Measurements from ENCODE around the gene SLC35F4.

Gene SLC35F4

DNA sequence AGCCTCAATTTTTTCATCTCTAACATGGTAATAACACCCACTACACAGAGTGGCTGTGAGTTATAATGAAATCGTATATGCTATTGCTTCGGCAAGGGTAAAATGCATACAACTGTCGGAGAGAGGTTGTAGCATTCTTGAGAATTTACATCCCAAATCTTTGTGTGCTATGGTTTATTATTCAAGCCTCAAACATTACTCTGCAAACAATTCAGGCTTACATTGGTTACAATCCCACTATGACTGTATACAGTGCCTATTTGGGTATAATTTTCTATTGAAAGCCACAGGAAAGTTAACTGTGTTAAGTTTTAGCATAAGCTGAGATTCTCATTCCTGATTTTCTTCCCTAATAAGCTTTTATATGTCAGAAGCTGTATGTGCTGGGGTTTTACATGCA, 20.6 kb downstream of the SLC35F4 start:
- H3K27me3 ChIP-seq (replicated peaks; ENCODE audit: control insufficient read depth, insufficient read depth, low read length), result no peaks in the 10 kb centered on the region; the same call in 1 of the 2 replicates
- H3K36me3 ChIP-seq (ENCODE audit: control insufficient read depth, insufficient read depth, low read length), result no peaks in the 10 kb centered on the region
- no peak for DNase-seq (ENCODE audit: extremely low read depth, insufficient read length)
- TF ChIP-seq CTCF (IDR thresholded peaks at IDR 0.05; ENCODE audit: insufficient read depth, low read length, poor library complexity, severe bottlenecking), result no peak
- no peak overlapping the region for H3K4me3 ChIP-seq (replicated peaks; ENCODE audit: low read depth, low read length)

- Histone ChIP-seq H3K4me3 (replicated peaks; ENCODE audit: low read depth, low read length) (no peak overlapping the region), H3K27me3 (replicated peaks; ENCODE audit: control insufficient read depth, insufficient read depth, low read length) (no peaks in the 10 kb centered on the region; the same call in 1 of the 2 replicates), H3K36me3 (ENCODE audit: control insufficient read depth, insufficient read depth, low read length) (no peaks in the 10 kb centered on the region)
- no peak for DNase-seq (ENCODE audit: extremely low read depth, insufficient read length)
- TF ChIP-seq CTCF (IDR thresholded peaks at IDR 0.05; ENCODE audit: insufficient read depth, low read length, poor library complexity, severe bottlenecking), result no peak
Observed at GRCh38 chr14:57837267-57837666, 28.6 kb downstream of the SLC35F4 start.

GRCh38 chr14:57835766-57836165, 30.1 kb downstream of the SLC35F4 start:
- no peak for TF ChIP-seq CTCF (IDR thresholded peaks at IDR 0.05; ENCODE audit: insufficient read depth, low read length, poor library complexity, severe bottlenecking)
- DNase-seq (ENCODE audit: extremely low read depth, insufficient read length), result no peak
- Histone ChIP-seq H3K4me3 (replicated peaks; ENCODE audit: low read depth, low read length) (no peak overlapping the region), H3K27me3 (replicated peaks; ENCODE audit: control insufficient read depth, insufficient read depth, low read length) (no peaks in the 10 kb centered on the region; the same call in 1 of the 2 replicates), H3K36me3 (ENCODE audit: control insufficient read depth, insufficient read depth, low read length) (no peaks in the 10 kb centered on the region)

- no peak for DNase-seq (ENCODE audit: extremely low read depth, insufficient read length)
- no peak for TF ChIP-seq CTCF (IDR thresholded peaks at IDR 0.05; ENCODE audit: insufficient read depth, low read length, poor library complexity, severe bottlenecking)
- H3K27me3 ChIP-seq (replicated peaks; ENCODE audit: control insufficient read depth, insufficient read depth, low read length), result no peaks in the 10 kb centered on the region; the same call in 1 of the 2 replicates
- H3K4me3 ChIP-seq (replicated peaks; ENCODE audit: low read depth, low read length), result no peak overlapping the region
- H3K36me3 ChIP-seq (ENCODE audit: control insufficient read depth, insufficient read depth, low read length), result no peaks in the 10 kb centered on the region
Observed at GRCh38 chr14:57834961-57835360, 30.9 kb downstream of the SLC35F4 start.

- no peak for DNase-seq (ENCODE audit: extremely low read depth, insufficient read length)
- TF ChIP-seq CTCF (IDR thresholded peaks at IDR 0.05; ENCODE audit: insufficient read depth, low read length, poor library complexity, severe bottlenecking), result no peak
- Histone ChIP-seq H3K4me3 (replicated peaks; ENCODE audit: low read depth, low read length) (no peak overlapping the region), H3K36me3 (ENCODE audit: control insufficient read depth, insufficient read depth, low read length) (no peaks in the 10 kb centered on the region), H3K27me3 (replicated peaks; ENCODE audit: control insufficient read depth, insufficient read depth, low read length) (no peaks in the 10 kb centered on the region; the same call in 1 of the 2 replicates)
Observed at GRCh38 chr14:57834001-57834598, 31.8 kb downstream of the SLC35F4 start.

DNA sequence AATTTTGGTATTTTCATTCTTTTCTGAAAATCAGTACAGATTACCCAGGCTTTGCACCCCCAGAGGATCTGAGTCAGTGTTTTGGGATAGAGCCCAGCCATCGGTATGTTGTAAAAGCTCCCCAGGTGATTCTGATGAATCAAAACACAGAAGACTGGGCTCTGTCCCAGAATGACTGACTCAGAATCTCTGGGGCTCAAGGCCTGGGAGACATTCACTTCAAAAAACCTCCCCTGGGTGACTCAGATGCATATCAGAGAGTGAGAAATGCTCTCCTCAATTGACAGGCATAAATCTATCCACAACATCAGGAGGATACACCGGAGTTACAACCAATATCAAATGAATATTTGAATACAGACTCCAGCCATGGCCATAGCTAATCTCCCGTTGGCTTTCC, 32.6 kb downstream of the SLC35F4 start:
- no peak for DNase-seq (ENCODE audit: extremely low read depth, insufficient read length)
- Histone ChIP-seq H3K4me3 (replicated peaks; ENCODE audit: low read depth, low read length) (no peak overlapping the region), H3K27me3 (replicated peaks; ENCODE audit: control insufficient read depth, insufficient read depth, low read length) (no peaks in the 10 kb centered on the region; the same call in 1 of the 2 replicates), H3K36me3 (ENCODE audit: control insufficient read depth, insufficient read depth, low read length) (no peaks in the 10 kb centered on the region)
- TF ChIP-seq CTCF (IDR thresholded peaks at IDR 0.05; ENCODE audit: insufficient read depth, low read length, poor library complexity, severe bottlenecking), result no peak
